Measurements from ENCODE around the gene ZNF787.

ZNF787 gene

DNA sequence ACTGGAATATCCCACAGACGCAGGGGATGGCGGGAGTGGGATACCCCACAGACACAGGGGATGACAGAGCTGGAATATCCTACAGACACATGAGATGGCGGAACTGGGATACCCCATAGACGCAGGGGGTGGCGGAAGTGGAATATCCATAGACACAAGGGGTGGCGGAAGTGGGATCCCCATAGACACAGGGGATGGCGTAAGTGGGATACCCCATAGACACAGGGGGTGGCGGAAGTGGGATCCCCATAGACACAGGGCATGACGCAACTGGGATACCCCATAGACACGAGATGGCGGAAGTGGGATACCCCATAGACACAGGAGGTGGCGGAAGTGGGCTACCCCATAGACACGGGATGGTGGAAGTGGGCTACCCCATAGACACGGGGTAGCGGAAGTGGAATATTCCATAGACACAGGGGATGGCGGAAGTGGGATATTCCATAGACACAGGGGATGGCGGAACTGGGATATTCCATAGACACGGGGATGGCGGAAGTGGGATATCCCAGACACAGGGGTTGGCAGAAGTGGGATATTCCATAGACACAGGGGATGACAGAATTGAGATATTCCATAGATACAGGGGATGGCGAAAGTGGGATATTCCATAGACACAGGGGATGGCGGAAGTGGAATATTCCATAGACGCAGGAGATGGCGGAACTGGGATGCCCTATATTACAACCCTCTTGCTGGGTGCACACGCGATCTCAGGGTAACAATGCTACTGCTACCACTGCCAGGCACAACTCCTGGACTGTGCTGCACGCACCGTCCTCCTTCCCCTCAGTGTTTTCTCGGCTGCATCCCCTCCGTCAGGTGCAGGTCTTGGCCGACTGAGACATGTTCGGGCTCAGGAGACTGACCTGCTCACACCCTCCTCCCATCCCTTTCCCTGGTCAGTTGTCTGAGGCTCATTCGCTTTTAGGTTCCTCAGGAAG lies 28.1 kb downstream of the ZNF787 start:
- DNase-seq (ENCODE audit: low read depth in 1 of 2, low spot score in 1 of 2): no peak
- Histone ChIP-seq H3K27me3 (ENCODE audit: insufficient read depth, poor library complexity, severe bottlenecking) (no peaks in the 10 kb centered on the region), H3K4me3 (replicated peaks; ENCODE audit: insufficient read depth, low read length) (no peak overlapping the region), H3K27ac (replicated peaks) (no peak overlapping the region)
- TF ChIP-seq SPI1 (IDR thresholded peaks at IDR 0.05; ENCODE audit: borderline replicate concordance, low read depth) (no peak), POLR2AphosphoS5 (IDR thresholded peaks at IDR 0.05; ENCODE audit: low read depth) (peak; percentile 59; the same call in 1 of the 2 replicates)

DNA sequence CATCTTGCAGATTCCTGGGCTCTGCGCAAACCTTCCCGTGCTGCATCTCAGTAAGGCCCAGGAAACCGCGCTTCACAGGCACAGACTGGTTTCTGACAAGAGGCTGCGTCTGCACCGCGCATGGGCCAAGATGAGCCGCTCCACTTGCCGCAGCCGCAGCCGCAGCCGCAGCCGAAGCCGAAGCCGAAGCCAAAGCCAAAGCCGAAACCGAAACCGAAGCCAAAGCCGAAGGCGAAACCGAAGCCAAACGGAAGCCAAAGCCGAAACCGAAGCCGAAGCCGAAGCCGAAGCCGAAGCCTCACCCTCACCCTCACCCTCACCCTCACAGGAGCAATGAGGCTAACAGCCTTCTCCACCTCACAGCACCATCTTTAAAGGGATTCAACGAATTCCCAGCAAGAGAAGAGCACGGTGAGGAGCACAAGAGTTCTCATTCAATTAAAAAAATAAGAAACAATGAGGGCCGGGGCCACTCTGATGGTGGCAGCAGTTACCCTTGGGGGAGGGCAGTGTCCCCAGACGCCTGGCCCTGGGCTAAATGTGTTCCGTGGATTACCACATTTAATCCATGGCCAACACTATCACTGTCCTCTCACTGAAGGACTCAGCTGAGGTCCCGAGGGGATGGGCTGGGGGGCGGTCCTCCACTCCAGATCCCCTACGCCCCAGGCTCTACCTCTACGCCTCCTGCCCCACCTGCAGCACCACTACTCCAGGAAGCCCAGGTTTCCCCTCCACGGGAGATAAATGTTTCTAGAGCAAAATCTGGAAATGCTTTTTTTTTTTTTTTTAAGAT lies 29.1 kb downstream of the ZNF787 start:
- no peak for DNase-seq (ENCODE audit: low read depth in 1 of 2, low spot score in 1 of 2)
- Histone ChIP-seq H3K27me3 (ENCODE audit: insufficient read depth, poor library complexity, severe bottlenecking) (no peaks in the 10 kb centered on the region), H3K4me3 (replicated peaks; ENCODE audit: insufficient read depth, low read length) (no peak overlapping the region), H3K27ac (replicated peaks) (no peak overlapping the region)
- TF ChIP-seq GABPA (IDR thresholded peaks at IDR 0.05; ENCODE audit: low read depth): no peak
- no peak for TF ChIP-seq SPI1 (IDR thresholded peaks at IDR 0.05; ENCODE audit: borderline replicate concordance, low read depth)
- TF ChIP-seq, protein P1, sequence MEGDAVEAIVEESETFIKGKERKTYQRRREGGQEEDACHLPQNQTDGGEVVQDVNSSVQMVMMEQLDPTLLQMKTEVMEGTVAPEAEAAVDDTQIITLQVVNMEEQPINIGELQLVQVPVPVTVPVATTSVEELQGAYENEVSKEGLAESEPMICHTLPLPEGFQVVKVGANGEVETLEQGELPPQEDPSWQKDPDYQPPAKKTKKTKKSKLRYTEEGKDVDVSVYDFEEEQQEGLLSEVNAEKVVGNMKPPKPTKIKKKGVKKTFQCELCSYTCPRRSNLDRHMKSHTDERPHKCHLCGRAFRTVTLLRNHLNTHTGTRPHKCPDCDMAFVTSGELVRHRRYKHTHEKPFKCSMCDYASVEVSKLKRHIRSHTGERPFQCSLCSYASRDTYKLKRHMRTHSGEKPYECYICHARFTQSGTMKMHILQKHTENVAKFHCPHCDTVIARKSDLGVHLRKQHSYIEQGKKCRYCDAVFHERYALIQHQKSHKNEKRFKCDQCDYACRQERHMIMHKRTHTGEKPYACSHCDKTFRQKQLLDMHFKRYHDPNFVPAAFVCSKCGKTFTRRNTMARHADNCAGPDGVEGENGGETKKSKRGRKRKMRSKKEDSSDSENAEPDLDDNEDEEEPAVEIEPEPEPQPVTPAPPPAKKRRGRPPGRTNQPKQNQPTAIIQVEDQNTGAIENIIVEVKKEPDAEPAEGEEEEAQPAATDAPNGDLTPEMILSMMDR (IDR thresholded peaks at IDR 0.05; ENCODE audit: insufficient read depth, low read length): no peak
- TF ChIP-seq POLR2AphosphoS5 (IDR thresholded peaks at IDR 0.05; ENCODE audit: low read depth): no peak
- TF ChIP-seq, protein P2, sequence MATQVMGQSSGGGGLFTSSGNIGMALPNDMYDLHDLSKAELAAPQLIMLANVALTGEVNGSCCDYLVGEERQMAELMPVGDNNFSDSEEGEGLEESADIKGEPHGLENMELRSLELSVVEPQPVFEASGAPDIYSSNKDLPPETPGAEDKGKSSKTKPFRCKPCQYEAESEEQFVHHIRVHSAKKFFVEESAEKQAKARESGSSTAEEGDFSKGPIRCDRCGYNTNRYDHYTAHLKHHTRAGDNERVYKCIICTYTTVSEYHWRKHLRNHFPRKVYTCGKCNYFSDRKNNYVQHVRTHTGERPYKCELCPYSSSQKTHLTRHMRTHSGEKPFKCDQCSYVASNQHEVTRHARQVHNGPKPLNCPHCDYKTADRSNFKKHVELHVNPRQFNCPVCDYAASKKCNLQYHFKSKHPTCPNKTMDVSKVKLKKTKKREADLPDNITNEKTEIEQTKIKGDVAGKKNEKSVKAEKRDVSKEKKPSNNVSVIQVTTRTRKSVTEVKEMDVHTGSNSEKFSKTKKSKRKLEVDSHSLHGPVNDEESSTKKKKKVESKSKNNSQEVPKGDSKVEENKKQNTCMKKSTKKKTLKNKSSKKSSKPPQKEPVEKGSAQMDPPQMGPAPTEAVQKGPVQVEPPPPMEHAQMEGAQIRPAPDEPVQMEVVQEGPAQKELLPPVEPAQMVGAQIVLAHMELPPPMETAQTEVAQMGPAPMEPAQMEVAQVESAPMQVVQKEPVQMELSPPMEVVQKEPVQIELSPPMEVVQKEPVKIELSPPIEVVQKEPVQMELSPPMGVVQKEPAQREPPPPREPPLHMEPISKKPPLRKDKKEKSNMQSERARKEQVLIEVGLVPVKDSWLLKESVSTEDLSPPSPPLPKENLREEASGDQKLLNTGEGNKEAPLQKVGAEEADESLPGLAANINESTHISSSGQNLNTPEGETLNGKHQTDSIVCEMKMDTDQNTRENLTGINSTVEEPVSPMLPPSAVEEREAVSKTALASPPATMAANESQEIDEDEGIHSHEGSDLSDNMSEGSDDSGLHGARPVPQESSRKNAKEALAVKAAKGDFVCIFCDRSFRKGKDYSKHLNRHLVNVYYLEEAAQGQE (IDR thresholded peaks at IDR 0.05; ENCODE audit: insufficient replicate concordance, low read depth): no peak

DNA sequence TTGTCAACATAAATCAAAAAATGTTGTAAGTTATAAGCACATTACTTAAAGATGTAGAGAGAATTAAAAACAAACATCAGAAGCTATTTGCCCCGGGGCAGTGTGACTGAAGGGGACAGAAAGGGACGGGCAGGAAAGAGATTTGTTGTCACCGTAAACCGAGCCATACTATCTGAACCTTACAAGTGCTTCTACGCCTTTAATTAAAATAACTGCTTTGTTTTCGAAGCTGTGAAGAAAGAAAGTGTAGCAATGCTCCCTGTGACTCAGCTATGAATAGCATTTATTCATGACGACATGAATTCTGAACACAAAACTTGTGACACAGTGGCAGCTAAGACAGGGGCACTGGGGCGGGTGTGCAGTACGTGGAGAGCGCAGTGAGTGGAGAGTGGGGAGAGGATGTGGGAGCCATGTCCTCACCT lies 30.0 kb downstream of the ZNF787 start:
- H3K4me3 ChIP-seq (replicated peaks; ENCODE audit: insufficient read depth, low read length): no peak overlapping the region
- TF ChIP-seq SPI1 (IDR thresholded peaks at IDR 0.05; ENCODE audit: borderline replicate concordance, low read depth) (no peak), POLR2AphosphoS5 (IDR thresholded peaks at IDR 0.05; ENCODE audit: low read depth) (no peak), GABPA (IDR thresholded peaks at IDR 0.05; ENCODE audit: low read depth) (no peak)
- TF ChIP-seq, protein P1 (IDR thresholded peaks at IDR 0.05; ENCODE audit: insufficient read depth, low read length): no peak
- TF ChIP-seq, protein P2 (IDR thresholded peaks at IDR 0.05; ENCODE audit: insufficient replicate concordance, low read depth): no peak
- DNase-seq (ENCODE audit: low read depth in 1 of 2, low spot score in 1 of 2): no peak
- no peaks in the 10 kb centered on the region for H3K27me3 ChIP-seq (ENCODE audit: insufficient read depth, poor library complexity, severe bottlenecking)
- H3K27ac ChIP-seq (replicated peaks): no peak overlapping the region

DNA sequence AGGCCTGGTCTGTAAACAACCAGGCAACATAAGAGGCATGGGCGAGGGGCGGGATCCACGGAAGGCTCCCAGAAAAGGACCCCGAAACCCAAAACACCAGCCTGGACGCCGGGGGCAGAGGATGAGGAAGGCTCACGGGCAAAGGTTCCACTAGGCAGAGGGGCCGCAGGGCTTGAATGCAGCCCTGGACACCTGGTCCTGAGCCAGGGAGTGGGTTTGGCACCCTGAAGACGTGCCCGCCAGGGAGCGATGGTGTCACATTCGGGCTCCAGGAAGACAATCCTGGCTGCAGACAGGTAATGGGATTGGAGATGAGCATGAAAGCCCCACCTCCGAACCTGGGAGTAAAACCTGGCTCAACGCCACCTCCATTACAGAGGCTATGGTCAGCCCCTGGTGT lies 31.8 kb downstream of the ZNF787 start:
- Histone ChIP-seq H3K27ac (replicated peaks) (no peak overlapping the region), H3K4me3 (replicated peaks; ENCODE audit: insufficient read depth, low read length) (no peak overlapping the region), H3K27me3 (ENCODE audit: insufficient read depth, poor library complexity, severe bottlenecking) (no peaks in the 10 kb centered on the region)
- TF ChIP-seq, protein P1 (IDR thresholded peaks at IDR 0.05; ENCODE audit: insufficient read depth, low read length): no peak
- TF ChIP-seq SPI1 (IDR thresholded peaks at IDR 0.05; ENCODE audit: borderline replicate concordance, low read depth) (no peak), POLR2AphosphoS5 (IDR thresholded peaks at IDR 0.05; ENCODE audit: low read depth) (no peak), GABPA (IDR thresholded peaks at IDR 0.05; ENCODE audit: low read depth) (no peak)
- TF ChIP-seq, protein P2 (IDR thresholded peaks at IDR 0.05; ENCODE audit: insufficient replicate concordance, low read depth): no peak
- DNase-seq (ENCODE audit: low read depth in 1 of 2, low spot score in 1 of 2): no peak
